H1 (cell line): ENCODE measurements around the gene UGT1A8. TPM values are rescaled to one million over a fixed set of nuclear protein-coding genes. Genes with fewer than 3 reads are reported as not detected.

Experiments used
- BACH1 ChIP-seq: IDR thresholded peaks from 2 replicates; pipeline ENCODE4 v1.6.1; 2012; ENCODE audit warnings: low read length, improper control_type of control experiment
- CEBPB ChIP-seq: IDR thresholded peaks from 2 replicates; pipeline ENCODE4 v1.6.1; 2012; ENCODE audit warnings: low read depth, low read length
- CHD7 ChIP-seq: fragments of 300-600 bp; sonication (generic); IDR thresholded peaks from 2 replicates; pipeline ENCODE4 v1.7.1; 2012; ENCODE audit warnings: low read length, moderate library complexity, mild to moderate bottlenecking, inconsistent platforms; ENCODE audit not compliant: insufficient replicate concordance
- CREB1 ChIP-seq: IDR thresholded peaks from 2 replicates; pipeline ENCODE4 v1.6.1; 2012; ENCODE audit warnings: inconsistent platforms
- FOSL1 ChIP-seq: IDR thresholded peaks from 2 replicates; pipeline ENCODE4 v1.6.1; 2011; ENCODE audit warnings: mild to moderate bottlenecking, low read depth, low read length, moderate library complexity; ENCODE audit not compliant: insufficient read depth
- GTF2F1 ChIP-seq: IDR thresholded peaks from 2 replicates; pipeline ENCODE4 v1.6.1; 2012; ENCODE audit warnings: low read depth, low read length, improper control_type of control experiment, borderline replicate concordance
- KDM5A ChIP-seq: fragments of 200-600 bp; IDR thresholded peaks from 2 replicates; pipeline ENCODE4 v1.7.1; 2012; ENCODE audit warnings: mild to moderate bottlenecking, low read length, inconsistent platforms, mixed read lengths
- NRF1 ChIP-seq: IDR thresholded peaks from 2 replicates; pipeline ENCODE4 v1.6.1; 2011; ENCODE audit warnings: mild to moderate bottlenecking, low read depth, low read length, improper control_type of control experiment
- SAP30 ChIP-seq: fragments of 300-600 bp; sonication (generic); IDR thresholded peaks from 2 replicates; pipeline ENCODE4 v1.7.1; 2012; ENCODE audit warnings: low read length, moderate library complexity, mild to moderate bottlenecking, inconsistent platforms; ENCODE audit not compliant: insufficient read depth, insufficient replicate concordance
- TBP ChIP-seq: IDR thresholded peaks from 2 replicates; pipeline ENCODE4 v1.6.1; 2011; ENCODE audit warnings: low read depth, low read length, improper control_type of control experiment
- polyA plus RNA-seq, 7 experiments: library from polyadenylated mRNA; depleted of rRNA in 3 of 7; stranded (reverse) in 5 of 7; unstranded in 2 of 7; fragments of >200 nt in 5 of 7; fragments of 200-250 nt in 2 of 7; gene quantifications; 1 replicate in 5 of 7; 2 replicates in 1 of 7; 4 replicates in 1 of 7; pipeline versions ENCODE4 v1.2.1 to v1.2.3, GENCODE V29; 2011 to 2013; ENCODE audit warnings: missing spikeins in 2 of 7, mixed read lengths in 2 of 7
- total RNA-seq: library from RNA; stranded (reverse); fragmentation: NEBNext Ultra II Directional; extraction: Animal tissue kit (Norgen Biotek cat#: 25700); gene quantifications from 2 replicates; pipeline ENCODE4 v1.2.1, GENCODE V29; 2021

The UGT1A8 gene
- total and polyA plus RNA-seq, 2 of the 8 experiments (the other 6 are each of a cell fraction or from before 2014, with no cell fraction given), result not detected

- TF ChIP-seq CHD7, result no peak
- no peak for TF ChIP-seq GTF2F1
- no peak for TF ChIP-seq FOSL1
- no peak for TF ChIP-seq KDM5A
- TF ChIP-seq BACH1, result no peak
- no peak for TF ChIP-seq SAP30
- no peak for TF ChIP-seq TBP
- TF ChIP-seq NRF1, result no peak
- no peak for TF ChIP-seq CEBPB
- TF ChIP-seq CREB1, result no peak
These were observed 139.1 kb downstream of the UGT1A8 start (continued) for GRCh38 chr2:233756429-233757081.
